ENCODE results near the gene ANGPT4.

ANGPT4 gene

DNA sequence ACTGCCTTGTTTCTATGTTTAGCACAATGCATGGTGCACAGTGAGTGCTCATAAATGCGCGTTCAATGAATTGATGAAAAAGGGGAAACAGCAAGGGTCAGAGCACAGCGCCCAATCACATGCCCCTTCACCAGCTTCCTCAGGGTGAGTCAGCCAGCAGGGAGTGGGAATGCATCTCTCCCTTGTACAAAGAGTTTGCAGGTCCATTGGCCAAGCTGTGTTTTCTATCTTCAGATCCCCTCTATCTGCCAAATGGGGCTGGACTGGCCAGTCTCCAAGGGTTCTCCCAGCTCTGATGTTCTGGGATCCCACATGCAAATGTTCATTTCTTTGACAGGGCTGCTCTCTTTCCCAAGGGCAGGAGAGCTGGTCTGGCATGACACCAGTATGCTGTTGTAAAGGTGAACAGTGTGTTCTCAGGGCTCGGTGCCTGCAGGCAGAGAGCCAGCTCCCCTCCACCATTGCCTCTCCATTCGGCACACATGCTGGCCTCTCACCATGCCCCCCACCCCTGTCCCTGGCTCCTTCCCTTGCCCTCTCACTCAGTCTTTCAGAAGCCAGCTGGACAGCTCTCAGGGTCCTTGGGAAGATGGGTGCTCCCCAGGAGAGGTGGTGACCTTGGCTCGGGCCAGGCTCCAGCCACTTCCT lies 25.0 kb downstream of the ANGPT4 start:
- no peaks in the 10 kb centered on the region for H3K9me3 ChIP-seq (ENCODE audit: severe bottlenecking)
- H3K27me3 ChIP-seq (ENCODE audit: insufficient read depth, poor library complexity, severe bottlenecking) = no peaks in the 10 kb centered on the region
- no peak overlapping the region for H3K4me3 ChIP-seq (ENCODE audit: severe bottlenecking)
- ATAC-seq (ENCODE audit: low read depth) = peak; percentile 49; the same call in 2 of the 3 replicates
- no peaks in the 10 kb centered on the region for H3K4me1 ChIP-seq (ENCODE audit: insufficient read depth, poor library complexity, severe bottlenecking)
- no peaks in the 10 kb centered on the region for H3K36me3 ChIP-seq (ENCODE audit: low read depth)
- no peak overlapping the region for H3K27ac ChIP-seq (ENCODE audit: poor library complexity, severe bottlenecking)
- no peak for TF ChIP-seq CTCF (IDR thresholded peaks at IDR 0.05; ENCODE audit: poor library complexity, severe bottlenecking)
- no peak for DNase-seq (ENCODE audit: low spot score)

- no peak overlapping the region for H3K27ac ChIP-seq (ENCODE audit: poor library complexity, severe bottlenecking)
- TF ChIP-seq CTCF (IDR thresholded peaks at IDR 0.05; ENCODE audit: poor library complexity, severe bottlenecking) = no peak
- H3K36me3 ChIP-seq (ENCODE audit: low read depth) = no peaks in the 10 kb centered on the region
- no peaks in the 10 kb centered on the region for H3K9me3 ChIP-seq (ENCODE audit: severe bottlenecking)
- ATAC-seq (ENCODE audit: low read depth) (no peak), DNase-seq (ENCODE audit: low spot score) (no peak)
- H3K27me3 ChIP-seq (ENCODE audit: insufficient read depth, poor library complexity, severe bottlenecking) = no peaks in the 10 kb centered on the region
- no peak overlapping the region for H3K4me3 ChIP-seq (ENCODE audit: severe bottlenecking)
- H3K4me1 ChIP-seq (ENCODE audit: insufficient read depth, poor library complexity, severe bottlenecking) = no peaks in the 10 kb centered on the region
These were observed 25.5 kb downstream of the ANGPT4 start for GRCh38 chr20:890666-891057.

GRCh38 chr20:889932-890463 lies 26.1 kb downstream of the ANGPT4 start:
- TF ChIP-seq CTCF (IDR thresholded peaks at IDR 0.05; ENCODE audit: poor library complexity, severe bottlenecking) = no peak
- H3K4me3 ChIP-seq (ENCODE audit: severe bottlenecking) = no peak overlapping the region
- H3K27ac ChIP-seq (ENCODE audit: poor library complexity, severe bottlenecking) = no peak overlapping the region
- no peaks in the 10 kb centered on the region for H3K4me1 ChIP-seq (ENCODE audit: insufficient read depth, poor library complexity, severe bottlenecking)
- H3K27me3 ChIP-seq (ENCODE audit: insufficient read depth, poor library complexity, severe bottlenecking) = no peaks in the 10 kb centered on the region
- H3K9me3 ChIP-seq (ENCODE audit: severe bottlenecking) = no peaks in the 10 kb centered on the region
- no peak for DNase-seq (ENCODE audit: low spot score)
- H3K36me3 ChIP-seq (ENCODE audit: low read depth) = no peaks in the 10 kb centered on the region
- no peak for ATAC-seq (ENCODE audit: low read depth)

DNA sequence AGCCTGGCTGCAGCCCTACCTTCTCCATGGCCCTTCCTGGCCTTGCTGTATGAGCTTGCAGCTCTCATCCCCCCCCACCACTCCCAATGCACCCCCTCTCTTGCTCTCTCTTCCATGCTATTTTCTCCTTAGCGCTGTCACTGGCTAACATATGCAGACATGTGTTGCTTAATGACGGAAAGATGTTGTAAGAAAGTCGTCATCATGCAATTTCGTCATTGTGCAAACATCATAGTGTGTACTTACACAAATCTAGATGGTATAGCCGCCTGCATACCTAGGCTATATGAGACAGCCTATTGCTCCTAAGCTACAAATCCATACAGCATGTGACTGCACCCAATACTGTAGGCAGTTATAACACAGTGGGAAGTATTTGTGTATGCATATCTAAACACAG lies 27.0 kb downstream of the ANGPT4 start:
- Histone ChIP-seq H3K36me3 (ENCODE audit: low read depth) (no peaks in the 10 kb centered on the region), H3K27me3 (ENCODE audit: insufficient read depth, poor library complexity, severe bottlenecking) (no peaks in the 10 kb centered on the region), H3K4me1 (ENCODE audit: insufficient read depth, poor library complexity, severe bottlenecking) (no peaks in the 10 kb centered on the region), H3K9me3 (ENCODE audit: severe bottlenecking) (no peaks in the 10 kb centered on the region), H3K4me3 (ENCODE audit: severe bottlenecking) (no peak overlapping the region), H3K27ac (ENCODE audit: poor library complexity, severe bottlenecking) (no peak overlapping the region)
- TF ChIP-seq CTCF (IDR thresholded peaks at IDR 0.05; ENCODE audit: poor library complexity, severe bottlenecking) = no peak
- ATAC-seq (ENCODE audit: low read depth) (no peak), DNase-seq (ENCODE audit: low spot score) (no peak)

GRCh38 chr20:888057-888456 lies 28.1 kb downstream of the ANGPT4 start:
- Histone ChIP-seq H3K27me3 (ENCODE audit: insufficient read depth, poor library complexity, severe bottlenecking) (no peaks in the 10 kb centered on the region), H3K4me3 (ENCODE audit: severe bottlenecking) (no peak overlapping the region), H3K27ac (ENCODE audit: poor library complexity, severe bottlenecking) (no peak overlapping the region), H3K4me1 (ENCODE audit: insufficient read depth, poor library complexity, severe bottlenecking) (no peaks in the 10 kb centered on the region), H3K9me3 (ENCODE audit: severe bottlenecking) (no peaks in the 10 kb centered on the region), H3K36me3 (ENCODE audit: low read depth) (no peaks in the 10 kb centered on the region)
- ATAC-seq (ENCODE audit: low read depth) (no peak), DNase-seq (ENCODE audit: low spot score) (no peak)
- TF ChIP-seq CTCF (IDR thresholded peaks at IDR 0.05; ENCODE audit: poor library complexity, severe bottlenecking) = no peak
